Ascending aorta (tissue), 2 donors: ENCODE results near the gene MSI2. TPM values are rescaled to one million over a fixed set of nuclear protein-coding genes. Genes with fewer than 3 reads are reported as not detected.

Experiments
- DNase-seq, 2 donors: peaks; one replicate each; pipeline ENCODE4 v3.0.0-alpha.2; 2019; ENCODE audit warnings: low spot score in 2 of 2
- H3K27ac ChIP-seq, 2 donors: fragments of 200-600 bp; sonication (generic); one replicate each; pipeline ENCODE4 v1.5.1; 2016 to 2017; ENCODE audit warnings: mild to moderate bottlenecking in 1 of 2
- H3K27me3 ChIP-seq: fragments of 200-600 bp; sonication (generic); one replicate; pipeline ENCODE4 v1.5.1; 2017
- H3K36me3 ChIP-seq, 2 donors: fragments of 200-600 bp; sonication (generic); one replicate each; pipeline ENCODE4 v1.5.1; 2016
- H3K4me1 ChIP-seq, 2 donors: fragments of 200-600 bp; sonication (generic); one replicate each; pipeline ENCODE4 v1.5.1; 2016 to 2017; ENCODE audit warnings: mild to moderate bottlenecking in 1 of 2
- H3K4me3 ChIP-seq, 2 donors: fragments of 200-600 bp; sonication (generic); one replicate each; pipeline ENCODE4 v1.5.1; 2016 to 2017; ENCODE audit warnings: mild to moderate bottlenecking in 1 of 2
- H3K9me3 ChIP-seq, 2 donors: fragments of 200-600 bp; sonication (generic); one replicate each; pipeline ENCODE4 v1.5.1; 2016
- CTCF ChIP-seq, 3 experiments: fragments of 200-600 bp in 2 of 3; fragments of 450-650 bp in 1 of 3; sonication (generic) in 2 of 3; IDR thresholded peaks; one replicate each; pipeline ENCODE4 v1.5.1; 2016 to 2019; ENCODE audit warnings: antibody characterized with exemption in 3 of 3, mild to moderate bottlenecking in 1 of 3, moderate library complexity in 1 of 3
- intact Hi-C: fragments of 100-400 bp; cut with DNase I; formaldehyde crosslinking; loops from one replicate; pipeline ENCODE4 v1.15.1; 2023
- total RNA-seq: library from RNA; depleted of rRNA; stranded (reverse); fragments of >200 nt; gene quantifications from one replicate; pipeline ENCODE4 v1.1.0, GENCODE V29; 2016

Gene MSI2
- total RNA-seq, 1 donor from 2014 or later: 11.7 TPM

GRCh38 chr17:57397402-57397801 lies 141.1 kb downstream of the MSI2 start:
- no peak for TF ChIP-seq CTCF (IDR thresholded peaks at IDR 0.05)
- no peak for DNase-seq
- peaks cover 0 to 5% of the 10 kb centered on the region in 2 donors for H3K36me3 ChIP-seq

GRCh38 chr17:57399690-57400089 lies 143.4 kb downstream of the MSI2 start:
- Histone ChIP-seq H3K9me3 (no peaks in the 10 kb centered on the region), H3K27ac (no peak overlapping the region), H3K4me3 (no peak overlapping the region), H3K27me3 (no peaks in the 10 kb centered on the region), H3K36me3 (peaks cover 0 to 5% of the 10 kb centered on the region in 2 donors), H3K4me1 (no peaks in the 10 kb centered on the region)
- intact Hi-C loops: no loop called here
- no peak for TF ChIP-seq CTCF (IDR thresholded peaks at IDR 0.05)
- no peak for DNase-seq

More at GRCh38 chr17:57397402-57397801, 141.1 kb downstream of the MSI2 start:
- intact Hi-C loops: no loop called here
- Histone ChIP-seq H3K27me3 (no peaks in the 10 kb centered on the region), H3K4me1 (no peaks in the 10 kb centered on the region), H3K9me3 (peaks cover 0 to 15% of the 10 kb centered on the region in 2 donors), H3K27ac (no peak overlapping the region), H3K4me3 (no peak overlapping the region)

- Histone ChIP-seq H3K4me1 (no peaks in the 10 kb centered on the region), H3K9me3 (no peaks in the 10 kb centered on the region), H3K27ac (no peak overlapping the region), H3K27me3 (no peaks in the 10 kb centered on the region), H3K4me3 (no peak overlapping the region), H3K36me3 (peaks cover 0 to 5% of the 10 kb centered on the region in 2 donors)
- no peak for DNase-seq
- no peak for TF ChIP-seq CTCF (IDR thresholded peaks at IDR 0.05)
- intact Hi-C loops: no loop called here
Observed at GRCh38 chr17:57400648-57401047, 144.3 kb downstream of the MSI2 start.

GRCh38 chr17:57401556-57402488 lies 145.5 kb downstream of the MSI2 start:
- peaks cover 0 to 5% of the 10 kb centered on the region in 2 donors for H3K36me3 ChIP-seq
- intact Hi-C loops: no loop called here
- no peak for TF ChIP-seq CTCF (IDR thresholded peaks at IDR 0.05)

GRCh38 chr17:57402681-57403180 lies 146.4 kb downstream of the MSI2 start:
- no peak for DNase-seq
- intact Hi-C loops: no loop called here
- TF ChIP-seq CTCF (IDR thresholded peaks at IDR 0.05): no peak
- Histone ChIP-seq H3K9me3 (no peaks in the 10 kb centered on the region), H3K27me3 (no peaks in the 10 kb centered on the region), H3K4me1 (no peaks in the 10 kb centered on the region), H3K27ac (no peak overlapping the region), H3K4me3 (no peak overlapping the region), H3K36me3 (peaks cover 0 to 5% of the 10 kb centered on the region in 2 donors)

More at GRCh38 chr17:57401556-57402488, 145.5 kb downstream of the MSI2 start:
- Histone ChIP-seq H3K9me3 (no peaks in the 10 kb centered on the region), H3K27ac (no peak overlapping the region), H3K27me3 (no peaks in the 10 kb centered on the region), H3K4me1 (no peaks in the 10 kb centered on the region), H3K4me3 (no peak overlapping the region)
- DNase-seq: no peak
